Measurements from ENCODE around the gene CYFIP2.

The CYFIP2 gene

GRCh38 chr5:157258450-157258849 is 7.5 kb upstream of the CYFIP2 start:
- no peak for DNase-seq

DNA sequence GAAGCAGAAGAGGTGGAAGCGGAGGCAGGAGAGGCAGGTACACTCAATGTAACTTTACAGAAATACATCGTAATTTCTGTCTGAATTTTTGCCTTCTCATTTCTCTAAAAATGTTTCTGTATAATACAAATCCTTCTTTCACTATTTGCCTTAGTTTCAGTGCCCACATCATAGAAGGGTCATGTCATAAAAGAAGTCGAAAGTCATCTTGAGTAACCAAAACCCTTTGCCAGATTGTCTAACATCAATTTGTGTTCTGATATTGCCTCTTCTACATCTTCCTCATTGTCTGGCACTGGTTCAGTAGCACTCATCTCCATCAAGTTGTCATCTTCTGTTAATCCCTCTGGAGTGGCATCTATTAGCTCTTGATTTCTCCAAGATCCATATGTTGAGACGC is 6.2 kb upstream of the CYFIP2 start:
- DNase-seq: no peak

DNA sequence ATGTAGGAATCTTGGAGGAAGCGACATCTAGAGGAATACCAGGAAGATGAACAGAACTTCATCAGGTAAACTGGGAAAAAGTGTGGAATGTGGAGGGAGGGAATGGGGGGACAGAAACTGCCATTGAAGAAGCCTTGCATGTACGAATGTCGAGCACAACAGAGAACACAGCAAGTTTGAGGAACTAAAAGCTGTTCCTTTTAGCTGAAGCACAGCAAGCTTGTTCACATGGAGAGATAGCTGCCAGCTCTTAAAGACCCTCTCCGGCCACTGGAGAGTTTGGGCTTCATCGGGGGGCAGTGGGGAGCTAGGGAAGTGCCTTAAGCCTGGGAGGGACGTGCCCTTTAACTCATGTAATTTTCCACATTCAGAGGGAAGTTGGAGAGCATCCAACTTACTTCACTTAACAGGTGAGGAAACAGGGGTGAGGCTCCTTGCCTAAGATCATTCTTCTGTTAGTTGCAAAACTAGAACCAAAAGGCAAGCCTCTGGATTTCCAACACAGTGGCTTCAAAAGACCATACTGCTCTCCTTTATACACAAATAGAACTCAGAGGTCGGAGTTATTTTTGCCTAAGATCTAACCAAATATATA is 2.3 kb upstream of the CYFIP2 start:
- peak in 3 of 4 experiments; percentile 26 to 40 (median 33) for DNase-seq

DNA sequence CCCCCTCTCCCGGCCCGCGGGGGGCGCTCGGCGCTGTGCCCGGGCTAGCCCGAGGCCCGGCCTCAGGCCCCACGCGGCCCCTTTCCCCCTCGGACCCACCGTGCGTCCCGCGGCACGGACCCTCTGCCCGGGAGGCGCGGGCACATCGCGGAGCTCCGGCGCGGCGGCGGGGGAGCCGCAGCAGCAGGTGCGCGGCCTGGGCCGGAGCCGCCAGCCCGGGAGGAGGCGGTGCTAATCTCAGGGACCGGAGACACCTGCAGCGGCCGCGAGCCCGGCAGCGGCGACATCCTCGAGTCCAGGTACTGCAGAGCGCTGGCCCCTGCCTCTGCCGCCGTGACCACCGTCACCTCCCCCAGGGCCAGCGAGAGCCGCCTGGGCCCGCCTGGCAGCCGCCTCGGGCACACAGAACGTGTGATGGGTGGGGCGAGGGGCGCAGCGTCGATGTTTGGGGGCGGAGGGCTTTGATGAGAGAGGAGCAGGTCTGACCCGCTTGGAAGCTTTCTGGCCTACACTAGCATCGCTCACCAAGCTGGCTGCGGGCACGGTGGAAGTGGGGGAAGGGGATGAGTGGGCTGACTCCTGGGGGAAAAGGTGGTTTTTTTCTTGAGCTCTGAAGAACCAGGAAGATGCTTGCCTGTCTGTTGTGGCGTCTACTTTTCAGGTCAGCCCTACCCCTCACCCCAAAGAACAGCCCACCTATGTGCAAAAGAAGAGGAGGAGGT is 524 bp downstream of the CYFIP2 start:
- DNase-seq: no peak

GRCh38 chr5:157267025-157267424 is 1.1 kb downstream of the CYFIP2 start:
- no peak for DNase-seq

DNA sequence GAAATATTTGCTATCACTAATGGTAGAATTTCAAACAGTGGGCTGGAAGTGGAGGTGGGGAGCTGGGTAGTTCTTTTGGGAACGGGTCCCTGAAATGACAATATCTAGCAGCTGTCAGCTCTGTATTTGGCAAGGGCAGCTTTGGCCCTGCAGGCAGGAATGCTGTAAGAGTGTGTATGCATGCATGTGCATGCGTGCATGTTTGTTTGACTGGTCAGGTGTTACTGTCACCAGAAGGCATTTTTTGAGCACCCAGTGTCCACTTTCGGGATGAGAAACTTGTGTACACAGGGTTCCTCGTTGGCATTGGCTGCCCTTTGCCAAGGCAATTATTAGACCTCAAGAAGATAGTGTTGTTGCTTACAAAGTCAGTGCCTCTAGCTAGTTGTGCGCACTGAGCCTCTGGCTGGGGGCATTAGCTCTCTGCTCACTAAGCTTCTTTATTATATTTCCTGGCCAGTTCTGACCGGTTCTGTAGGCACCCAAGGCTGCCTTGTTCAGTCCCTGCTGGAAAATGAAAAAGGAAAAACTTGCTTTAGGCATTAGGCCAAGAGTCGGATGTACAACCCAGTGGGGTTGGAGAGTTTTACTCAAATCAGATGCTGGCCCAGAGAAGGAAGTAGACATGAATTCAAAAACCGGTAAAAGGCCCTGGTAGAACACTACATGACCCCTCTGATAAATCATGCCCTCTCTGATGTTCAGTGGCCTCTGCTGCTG is 2.0 kb downstream of the CYFIP2 start:
- DNase-seq: no peak

DNA sequence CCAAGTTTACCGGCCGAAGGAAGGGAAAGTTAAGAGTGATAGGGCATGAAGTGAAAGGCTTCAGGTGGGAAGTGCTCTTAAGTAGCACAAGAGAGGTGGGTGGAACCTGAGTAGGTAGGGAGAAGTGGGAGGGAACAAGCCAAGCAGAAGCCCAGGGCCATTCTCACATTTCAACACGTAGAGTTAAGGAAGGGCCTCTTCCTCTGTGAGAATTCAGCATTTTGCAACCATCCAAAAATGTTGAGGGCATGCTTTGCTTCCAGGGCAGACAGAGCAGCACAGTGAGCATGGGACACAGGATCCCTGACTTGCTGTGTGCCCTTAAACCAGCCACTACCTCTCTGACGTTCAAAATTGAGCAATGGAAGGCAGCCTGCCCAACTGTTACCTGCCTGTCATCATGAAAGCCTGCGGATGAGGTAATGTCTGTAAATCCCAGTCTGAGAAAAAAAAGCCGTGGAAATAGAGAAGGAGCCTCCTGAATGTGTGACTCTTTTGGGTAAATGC is 3.3 kb downstream of the CYFIP2 start:
- DNase-seq: peak in 3 of 4 experiments; percentile 27 to 46 (median 46)

GRCh38 chr5:157269761-157270272 is 3.9 kb downstream of the CYFIP2 start:
- peak in 2 of 4 experiments; percentile 48 to 56 for DNase-seq

DNA sequence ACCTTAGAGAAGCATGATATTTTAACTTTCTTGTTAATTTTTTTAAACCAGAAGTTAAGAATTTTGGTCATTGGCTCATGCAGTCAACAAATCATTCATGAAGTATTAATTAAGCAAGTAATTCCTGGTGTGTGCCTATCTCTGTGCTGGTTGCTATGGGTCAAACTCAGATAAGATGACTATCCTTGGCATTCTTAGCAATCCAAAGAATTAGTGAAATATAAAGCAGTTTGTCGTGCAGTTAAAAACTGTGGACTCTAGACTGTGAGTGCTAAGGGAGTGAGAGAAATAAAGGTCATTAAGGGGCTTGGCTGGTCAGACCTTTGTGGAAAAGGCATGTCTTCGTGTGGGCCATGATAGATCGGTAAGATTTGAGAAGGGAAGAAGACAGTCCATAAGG is 4.8 kb downstream of the CYFIP2 start:
- no peak for DNase-seq

DNA sequence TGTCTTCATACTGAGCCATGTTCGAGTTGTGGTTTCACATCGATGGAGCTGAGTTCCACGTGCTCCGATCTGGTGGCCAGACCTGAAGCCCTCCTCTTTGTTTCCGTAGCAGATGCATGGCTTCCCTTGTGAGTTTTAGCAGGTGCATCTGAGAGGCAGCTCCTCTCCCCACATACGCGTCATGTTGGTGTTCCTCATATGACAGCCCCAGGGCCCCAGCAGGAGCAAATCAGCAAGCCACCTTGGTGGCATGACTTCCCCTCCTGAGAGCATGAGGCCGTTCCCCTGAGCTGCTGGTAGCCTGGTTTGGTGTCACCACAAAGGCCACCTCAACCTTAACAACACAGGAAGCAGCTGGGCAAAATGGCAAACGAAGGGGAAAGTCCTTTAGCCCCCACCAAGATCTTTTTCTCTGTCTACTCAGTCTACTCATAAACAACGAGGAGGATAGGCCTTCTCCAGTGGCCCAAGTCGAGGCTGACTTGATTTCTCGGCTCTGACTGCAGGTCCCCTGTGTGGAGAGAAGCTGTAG is 5.9 kb downstream of the CYFIP2 start:
- DNase-seq: peak; percentile 30 to 57 (median 48)

DNA sequence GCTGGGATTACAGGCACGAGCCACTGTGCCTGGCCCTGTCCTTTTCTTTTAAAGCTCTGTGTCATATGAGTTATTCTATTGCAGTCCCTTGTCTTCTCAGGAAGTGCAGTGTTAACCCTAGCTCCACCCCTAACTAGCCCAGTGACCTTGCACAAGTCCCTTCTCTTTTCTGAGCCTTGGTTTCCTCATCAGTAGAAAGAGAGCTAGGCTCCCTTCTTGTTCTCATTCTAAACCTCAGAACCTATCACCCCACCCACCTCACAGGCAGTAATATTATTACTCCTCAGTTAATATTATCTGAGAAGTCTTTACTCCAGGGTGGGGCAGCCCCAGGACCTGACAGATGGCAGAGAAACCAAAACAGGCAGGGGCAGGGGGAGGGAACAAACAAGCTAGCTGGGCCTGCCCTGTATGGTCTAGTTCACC is 7.2 kb downstream of the CYFIP2 start:
- DNase-seq: peak; percentile 66 to 86 (median 81)

DNA sequence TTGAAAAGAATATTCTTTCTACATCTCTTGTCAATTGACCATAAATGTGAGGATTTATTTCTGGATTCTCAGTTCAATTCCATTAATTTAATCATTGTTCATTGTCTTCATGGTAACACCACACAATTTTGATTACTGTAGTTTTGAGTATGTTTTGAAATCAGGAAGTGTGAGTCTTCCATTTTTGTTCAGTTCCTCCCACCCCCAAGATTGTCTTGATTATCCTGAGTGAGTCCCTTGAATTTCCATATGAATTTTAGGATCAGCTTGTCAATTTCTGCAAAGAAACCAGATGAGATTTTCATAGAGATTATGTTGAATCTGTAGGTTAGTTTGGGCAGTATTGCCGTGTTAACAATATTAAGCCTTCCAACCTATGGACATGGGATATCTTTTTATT is 9.5 kb downstream of the CYFIP2 start:
- DNase-seq: peak in 1 of 4 experiments; percentile 27

DNA sequence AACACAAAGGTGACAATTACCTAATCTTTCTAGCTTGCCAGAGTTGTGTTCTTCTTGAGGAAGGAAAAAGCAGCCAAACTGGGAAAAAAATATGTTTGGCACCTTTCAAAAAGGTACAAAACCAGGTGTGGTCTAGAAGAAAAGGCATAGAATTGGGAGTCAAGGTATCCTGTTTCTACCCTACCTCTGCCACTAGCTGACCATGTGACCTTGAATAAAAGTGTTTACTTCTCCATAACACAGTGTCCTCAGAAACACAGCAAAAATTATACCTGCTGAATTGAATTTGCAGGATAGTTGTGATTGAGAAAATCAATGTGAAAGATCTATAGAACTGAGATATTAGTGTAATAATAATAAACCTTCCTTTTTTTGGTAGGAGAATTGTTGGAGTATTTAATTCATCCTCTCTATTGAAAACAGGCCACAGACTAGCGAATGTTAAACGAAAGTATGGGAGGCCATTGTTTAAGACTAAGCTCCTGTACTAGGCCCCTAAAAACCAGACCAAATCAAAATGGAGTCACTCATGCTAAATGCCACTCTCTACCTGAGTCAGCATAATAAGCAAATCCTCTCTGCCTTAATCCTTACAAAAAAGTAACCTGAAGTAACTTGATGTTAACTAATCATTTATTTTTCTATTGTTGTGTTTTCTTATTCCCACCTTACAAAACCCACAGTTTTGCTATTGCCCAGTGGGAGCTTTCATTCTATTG is 12.6 kb downstream of the CYFIP2 start:
- DNase-seq: no peak

DNA sequence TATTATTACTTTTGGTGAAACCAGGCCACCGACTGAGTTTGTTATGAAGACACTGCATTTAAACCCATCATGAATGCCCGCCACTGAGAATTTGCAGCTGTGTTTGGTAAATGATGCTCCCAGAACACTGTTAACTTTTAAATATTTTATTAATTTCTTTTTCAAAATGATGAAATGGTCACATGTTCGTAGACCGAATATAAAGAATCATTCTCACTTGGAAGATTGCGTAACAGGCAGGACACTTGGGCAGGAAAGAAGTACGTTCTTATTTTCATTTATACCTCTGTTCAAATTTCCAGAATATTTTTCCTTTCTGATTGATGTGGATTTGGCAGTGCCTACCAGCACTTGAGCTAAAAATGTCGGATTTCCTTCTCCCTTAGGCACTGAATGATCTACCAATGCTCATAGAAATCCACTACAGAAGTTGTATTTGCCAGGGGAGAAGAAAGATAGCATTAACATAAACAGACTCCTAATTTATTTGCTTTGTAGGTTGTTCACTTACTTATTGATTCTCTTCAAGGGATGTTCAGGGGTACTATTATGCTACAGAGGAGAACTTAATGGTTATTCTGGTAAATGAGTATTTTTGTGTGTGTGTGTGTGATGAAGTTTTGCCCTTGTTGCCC is 13.8 kb downstream of the CYFIP2 start:
- peak in 2 of 4 experiments; percentile 13 to 30 for DNase-seq

DNA sequence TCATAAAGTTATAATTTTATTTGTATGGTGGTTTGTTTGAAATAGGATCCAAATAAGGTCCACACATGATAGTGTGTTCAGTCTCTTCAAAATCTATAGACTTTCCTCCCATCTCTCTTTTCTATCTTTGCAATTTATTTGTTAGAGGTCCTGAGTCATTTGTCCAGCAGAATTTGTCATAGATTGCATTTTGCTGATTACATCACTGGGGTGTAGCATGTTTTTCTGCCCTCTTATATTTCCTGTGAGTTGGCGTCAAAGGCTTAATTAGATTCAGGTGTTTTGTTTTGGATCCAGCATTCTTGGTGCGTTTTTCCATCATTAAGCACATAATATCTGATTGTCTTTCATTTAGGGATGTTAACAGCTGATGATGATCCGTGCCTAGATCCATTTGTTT is 15.0 kb downstream of the CYFIP2 start:
- DNase-seq: peak in 2 of 4 experiments; percentile 36 to 44

GRCh38 chr5:157282150-157282549 is 16.2 kb downstream of the CYFIP2 start:
- no peak for DNase-seq

DNA sequence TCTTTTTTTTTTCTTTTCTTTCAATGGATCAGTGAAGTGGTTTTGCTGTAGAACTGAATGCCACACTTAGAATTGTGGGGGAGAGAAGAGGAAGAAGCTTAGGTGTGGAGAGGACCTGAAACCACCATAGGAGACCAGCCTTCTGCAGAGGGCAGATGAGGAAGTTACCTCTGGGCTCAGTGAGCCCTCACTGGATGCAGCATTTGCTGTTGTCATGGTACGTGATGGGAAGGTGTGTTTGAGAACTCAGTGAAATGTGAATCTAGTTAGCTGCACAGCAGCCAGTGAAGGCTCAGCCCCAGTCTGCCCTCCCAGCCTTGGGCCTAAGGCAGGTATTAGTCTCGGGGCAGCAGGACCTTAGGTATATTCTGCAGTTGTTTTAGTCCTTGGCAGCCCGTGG is 17.5 kb downstream of the CYFIP2 start:
- no peak for DNase-seq

GRCh38 chr5:157284458-157285212 is 18.7 kb downstream of the CYFIP2 start:
- DNase-seq: no peak

GRCh38 chr5:157285310-157286035 is 19.6 kb downstream of the CYFIP2 start:
- no peak for DNase-seq

GRCh38 chr5:157286761-157287211 is 20.9 kb downstream of the CYFIP2 start:
- DNase-seq: no peak
